GM12878 (cell line): ENCODE results near the gene PHKB. TPM values are rescaled to one million over a fixed set of nuclear protein-coding genes. Genes with fewer than 3 reads are reported as not detected.

Source experiments
- ATAC-seq: fragments of 200-7000 bp; cut with Tn5 transposase; 3 replicates; pipeline ENCODE4 v1.9.1; 2020; ENCODE audit warnings: mild to moderate bottlenecking, moderate library complexity
- BruUV-seq: library from RNA; stranded (reverse); fragments of 400-500 nt; replicated peaks from 2 replicates; lab custom pipeline; 2021; lab: Mats Ljungman, UMichigan
- CTCF ChIA-PET: fragments of 300-600 bp; sonication (Branson Sonifier 250); formaldehyde crosslinking; extraction: SDS; loops from one replicate; lab custom pipeline; 2021; ENCODE audit warnings: inconsistent platforms; lab: Yijun Ruan, JAX
- POLR2A ChIA-PET: fragments of 350-600 bp; formaldehyde crosslinking; extraction: SDS; loops from one replicate; lab custom pipeline; 2021; ENCODE audit warnings: inconsistent platforms; lab: Charles Lee
- RAD21 ChIA-PET: fragments of 300-600 bp; sonication (Branson Sonifier 250); formaldehyde crosslinking; loops from one replicate; lab custom pipeline; 2023; ENCODE audit warnings: antibody characterized with exemption; ENCODE audit not compliant: unreplicated experiment; lab: Charles Lee
- SMC1A ChIA-PET: fragments of 300-600 bp; sonication (Branson Sonifier 250); formaldehyde crosslinking; loops from one replicate; lab custom pipeline; 2023; ENCODE audit not compliant: unreplicated experiment, uncharacterized antibody; lab: Charles Lee
- DNase-seq: peaks from one replicate; pipeline ENCODE4 v3.0.0-alpha.2; 2011; ENCODE audit warnings: low read depth, low spot score
- FAIRE-seq: peaks from 3 replicates; lab custom pipeline; 2011; peaks lifted over from hg19 to GRCh38; lab: Jason Lieb, UNC
- H2AFZ ChIP-seq: 2 replicates; pipeline ENCODE4 v1.6.0; 2011; ENCODE audit warnings: low read depth, low read length, control low read depth; ENCODE audit not compliant: control insufficient read depth
- H3K27ac ChIP-seq: 2 replicates; pipeline ENCODE4 v1.5.1; 2011; ENCODE audit warnings: control low read depth; ENCODE audit not compliant: control insufficient read depth, insufficient read depth
- H3K27me3 ChIP-seq, 2 experiments: replicated peaks in 1 of 2; 2 replicates each; pipeline versions ENCODE4 v1.6.0 to v1.6.1; 2011; ENCODE audit warnings: low read length in 1 of 2; ENCODE audit not compliant: control insufficient read depth in 2 of 2, insufficient read depth in 2 of 2
- H3K36me3 ChIP-seq, 2 experiments: 2 replicates each; pipeline ENCODE4 v1.5.1; 2011; ENCODE audit warnings: low read length in 1 of 2; ENCODE audit not compliant: control insufficient read depth in 2 of 2, insufficient read depth in 2 of 2
- H3K4me1 ChIP-seq: 2 replicates; pipeline ENCODE4 v1.6.1; 2011; ENCODE audit warnings: mild to moderate bottlenecking, low read length, moderate library complexity, mixed read lengths; ENCODE audit not compliant: control insufficient read depth, insufficient read depth
- H3K4me2 ChIP-seq: 2 replicates; pipeline ENCODE4 v1.6.0; 2011; ENCODE audit warnings: control low read depth; ENCODE audit not compliant: control insufficient read depth, insufficient read depth
- H3K4me3 ChIP-seq: fragments of 200-600 bp; sonication (generic); 2 replicates; pipeline ENCODE4 v1.5.1; 2016
- H3K79me2 ChIP-seq: 2 replicates; pipeline ENCODE4 v1.6.0; 2011; ENCODE audit warnings: low read length; ENCODE audit not compliant: control insufficient read depth, insufficient read depth
- H3K9ac ChIP-seq: 2 replicates; pipeline ENCODE4 v1.8.0; 2011; ENCODE audit warnings: low read length, control low read depth, mixed read lengths; ENCODE audit not compliant: control insufficient read depth, insufficient read depth
- H3K9me3 ChIP-seq: replicated peaks from 3 replicates; pipeline ENCODE4 v1.5.1; 2011; ENCODE audit warnings: mild to moderate bottlenecking, low read length; ENCODE audit not compliant: control insufficient read depth, insufficient read depth
- H4K20me1 ChIP-seq: 2 replicates; pipeline ENCODE4 v1.6.0; 2011; ENCODE audit not compliant: control insufficient read depth, insufficient read depth
- CEBPB ChIP-seq, 2 experiments: fragments of 150-350 bp in 1 of 2; IDR thresholded peaks; 2 replicates each; pipeline ENCODE4 v1.6.1; 2012 to 2014; ENCODE audit warnings: low read depth in 2 of 2, low read length in 2 of 2, borderline replicate concordance in 1 of 2, inconsistent platforms in 1 of 2
- JUND ChIP-seq: IDR thresholded peaks from 2 replicates; pipeline ENCODE4 v1.6.1; 2012; ENCODE audit warnings: low read depth, mild to moderate bottlenecking, low read length, improper control_type of control experiment, moderate library complexity
- NKRF ChIP-seq: fragments of 450-650 bp; conservative IDR thresholded peaks from 2 replicates; pipeline ENCODE4 v1.6.1; 2017; ENCODE audit warnings: mild to moderate bottlenecking, moderate library complexity
- RBBP5 ChIP-seq: fragments of 200-600 bp; sonication (generic); conservative IDR thresholded peaks from 2 replicates; pipeline ENCODE4 v1.6.1; 2016
- ZNF384 ChIP-seq: IDR thresholded peaks from 2 replicates; pipeline ENCODE4 v1.6.1; 2012; ENCODE audit warnings: low read depth, mild to moderate bottlenecking, low read length, improper control_type of control experiment, borderline replicate concordance
- WGBS: methylation state at CpG from one replicate; pipeline ENCODE4 v1.1.6; 2016; ENCODE audit warnings: low lambda C conversion rate; ENCODE audit not compliant: insufficient replicate concordance, insufficient coverage; ENCODE audit errors: missing lambda C conversion rate; 5-methylcytosine and 5-hydroxymethylcytosine counted together
- in situ Hi-C: fragments of 300-500 bp; cut with MboI; formaldehyde crosslinking; loops from 9 replicates; pipeline ENCODE4 v1.14.3; 2018; ENCODE audit warnings: mixed read lengths
- intact Hi-C: fragments of 100-400 bp; cut with micrococcal nuclease; formaldehyde crosslinking; loops from one replicate; pipeline ENCODE4 v1.14.2; 2022; ENCODE audit not compliant: unreplicated experiment
- polyA plus RNA-seq, 11 experiments: library from polyadenylated mRNA; depleted of rRNA in 4 of 11; unstranded in 6 of 11; stranded (reverse) in 5 of 11; fragments of >200 nt; fragmentation: Nextera tagmentation in 4 of 11; fragmentation: Illumina TruSeq in 1 of 11; extraction: Ambion mirVana in 4 of 11; extraction: Trizol in 1 of 11; gene quantifications; 1 replicate in 1 of 11; 2 replicates in 10 of 11; pipeline versions ENCODE4 v1.2.1 to v1.2.3, GENCODE V29; 2011 to 2016; ENCODE audit warnings: inconsistent platforms in 2 of 11, missing spikeins in 2 of 11, low read depth in 1 of 11
- total RNA-seq, 4 experiments: library from RNA; depleted of rRNA in 3 of 4; stranded (reverse); fragments of >200 nt in 3 of 4; fragmentation: Illumina TruSeq in 1 of 4; extraction: Trizol in 1 of 4; gene quantifications; 2 replicates each; pipeline versions ENCODE4 v1.2.1 to v1.2.3, GENCODE V29; 2013 to 2021
- TF ChIP-seq, protein P1 (sequence below): fragments of 450-650 bp; IDR thresholded peaks from 2 replicates; pipeline ENCODE4 v1.6.1; 2016; ENCODE audit warnings: mild to moderate bottlenecking
- TF ChIP-seq, protein P2 (sequence below), 3 experiments: IDR thresholded peaks in 2 of 3; conservative IDR thresholded peaks in 1 of 3; 2 replicates each; pipeline ENCODE4 v1.5.1; 2011; ENCODE audit warnings: low read depth in 3 of 3, low read length in 3 of 3, mild to moderate bottlenecking in 3 of 3, control low read depth in 2 of 3, moderate library complexity in 2 of 3, inconsistent platforms in 1 of 3, mixed read lengths in 1 of 3; ENCODE audit not compliant: control insufficient read depth in 2 of 3, insufficient read depth in 1 of 3; ENCODE audit errors: extremely low read depth in 1 of 3

The PHKB gene
- total and polyA plus RNA-seq, 10 of the 15 experiments (the other 5 are each of a cell fraction or from before 2014, with no cell fraction given): 14.2 to 65.6 (median 37.0) TPM

DNA sequence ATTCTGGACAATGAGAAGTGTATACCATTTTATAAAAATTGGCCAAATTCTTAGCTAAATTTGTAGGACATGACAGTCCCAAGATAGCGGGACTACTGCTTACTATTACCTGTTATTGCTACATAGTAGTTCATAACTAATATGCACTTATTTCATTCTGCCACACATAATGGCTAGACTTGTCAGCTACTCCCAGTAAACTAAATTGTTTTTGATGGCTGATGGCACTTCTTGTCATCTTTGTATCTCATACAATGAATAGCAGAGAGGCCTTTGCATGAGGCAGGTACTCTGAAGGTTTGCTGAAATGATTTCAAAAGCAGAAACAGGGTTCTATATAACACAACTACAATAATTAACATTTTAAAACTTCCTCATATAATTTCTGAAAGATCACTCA lies 44.3 kb upstream of the PHKB start (continued):
- no peak for TF ChIP-seq NKRF
- TF ChIP-seq ZNF384: no peak
- TF ChIP-seq JUND: no peak
- TF ChIP-seq RBBP5: no peak
- TF ChIP-seq, protein P1, sequence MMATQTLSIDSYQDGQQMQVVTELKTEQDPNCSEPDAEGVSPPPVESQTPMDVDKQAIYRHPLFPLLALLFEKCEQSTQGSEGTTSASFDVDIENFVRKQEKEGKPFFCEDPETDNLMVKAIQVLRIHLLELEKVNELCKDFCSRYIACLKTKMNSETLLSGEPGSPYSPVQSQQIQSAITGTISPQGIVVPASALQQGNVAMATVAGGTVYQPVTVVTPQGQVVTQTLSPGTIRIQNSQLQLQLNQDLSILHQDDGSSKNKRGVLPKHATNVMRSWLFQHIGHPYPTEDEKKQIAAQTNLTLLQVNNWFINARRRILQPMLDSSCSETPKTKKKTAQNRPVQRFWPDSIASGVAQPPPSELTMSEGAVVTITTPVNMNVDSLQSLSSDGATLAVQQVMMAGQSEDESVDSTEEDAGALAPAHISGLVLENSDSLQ: no peak

DNA sequence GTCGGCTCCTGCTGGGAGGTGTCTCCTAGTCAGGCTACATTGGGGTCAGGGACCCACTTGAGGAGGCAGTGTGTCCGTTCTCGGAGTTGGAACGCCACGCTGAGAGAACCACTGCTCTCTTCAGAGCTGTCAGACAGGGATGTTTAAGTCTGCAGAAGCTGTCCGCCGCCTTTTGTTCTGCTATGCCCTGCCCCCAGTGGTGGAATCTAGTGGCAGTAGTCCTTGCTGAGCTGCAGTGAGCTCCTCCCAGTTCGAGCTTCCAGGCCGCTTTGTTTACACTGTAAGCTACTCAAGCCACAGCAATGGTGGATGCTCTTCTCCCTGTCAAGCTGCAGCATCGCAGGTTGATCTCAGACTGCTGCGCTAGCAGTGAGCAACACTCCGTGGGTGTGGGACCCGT lies 36.3 kb upstream of the PHKB start:
- FAIRE-seq: no peak
- SMC1A ChIA-PET: interaction anchor here (1.5 kb wide), 1 partner anchor 13 kb away, joined by 6 read pairs; no protein-coding TSS in a partner anchor
- Histone ChIP-seq H3K9ac (no peak overlapping the region), H2AFZ (no peak overlapping the region), H3K79me2 (no peaks in the 10 kb centered on the region), H3K4me1 (no peaks in the 10 kb centered on the region), H3K36me3 (peaks cover 9 to 15% of the 10 kb centered on the region in 2 experiments), H3K27ac (no peak overlapping the region), H3K4me2 (no peak overlapping the region), H3K9me3 (no peaks in the 10 kb centered on the region; the same call in 2 of the 3 replicates), H3K4me3 (no peak overlapping the region), H3K27me3 (no peaks in the 10 kb centered on the region), H4K20me1 (no peaks in the 10 kb centered on the region)
- no TSS peak for BruUV-seq
- POLR2A ChIA-PET: interaction anchor here (0.6 to 0.7 kb wide), 2 partner anchors 10 to 65 kb away, joined by 3 to 6 read pairs; no protein-coding TSS in a partner anchor
- intact Hi-C loops (no loop called here), in situ Hi-C loops (no loop called here)
- CTCF ChIA-PET: no interaction called here
- WGBS: 100% methylated on average over 13 of the region's 13 CpGs
- no peak for DNase-seq
- TF ChIP-seq, protein P2, sequence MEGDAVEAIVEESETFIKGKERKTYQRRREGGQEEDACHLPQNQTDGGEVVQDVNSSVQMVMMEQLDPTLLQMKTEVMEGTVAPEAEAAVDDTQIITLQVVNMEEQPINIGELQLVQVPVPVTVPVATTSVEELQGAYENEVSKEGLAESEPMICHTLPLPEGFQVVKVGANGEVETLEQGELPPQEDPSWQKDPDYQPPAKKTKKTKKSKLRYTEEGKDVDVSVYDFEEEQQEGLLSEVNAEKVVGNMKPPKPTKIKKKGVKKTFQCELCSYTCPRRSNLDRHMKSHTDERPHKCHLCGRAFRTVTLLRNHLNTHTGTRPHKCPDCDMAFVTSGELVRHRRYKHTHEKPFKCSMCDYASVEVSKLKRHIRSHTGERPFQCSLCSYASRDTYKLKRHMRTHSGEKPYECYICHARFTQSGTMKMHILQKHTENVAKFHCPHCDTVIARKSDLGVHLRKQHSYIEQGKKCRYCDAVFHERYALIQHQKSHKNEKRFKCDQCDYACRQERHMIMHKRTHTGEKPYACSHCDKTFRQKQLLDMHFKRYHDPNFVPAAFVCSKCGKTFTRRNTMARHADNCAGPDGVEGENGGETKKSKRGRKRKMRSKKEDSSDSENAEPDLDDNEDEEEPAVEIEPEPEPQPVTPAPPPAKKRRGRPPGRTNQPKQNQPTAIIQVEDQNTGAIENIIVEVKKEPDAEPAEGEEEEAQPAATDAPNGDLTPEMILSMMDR (IDR thresholded peaks at IDR 0.05 in 2 of 3, conservative IDR thresholded peaks at IDR 0.05 in 1 of 3; ENCODE audit: control insufficient read depth in 2 of 3, extremely low read depth in 1 of 3, insufficient read depth in 1 of 3, low read depth in 3 of 3, low read length in 3 of 3): 0 out of 6 replicates have a peak, but pooled peaks of 1 of the 3 experiments have one; percentile 2
- TF ChIP-seq CEBPB (IDR thresholded peaks at IDR 0.05; ENCODE audit: borderline replicate concordance in 1 of 2, low read depth in 2 of 2, low read length in 2 of 2): no peak
- RAD21 ChIA-PET: no interaction called here
- no peak for ATAC-seq
